ENCODE measurements around the gene ETV6. TPM values are rescaled to one million over a fixed set of nuclear protein-coding genes. Genes with fewer than 3 reads are reported as not detected.

ETV6 gene
- total RNA-seq, 1 experiment from 2014 or later = 17.2 TPM

GRCh38 chr12:11927286-11927935, 277.9 kb downstream of the ETV6 start:
- ChIA-PET POLR2A (interaction anchor here (0.7 kb wide), 1 partner anchor 34 kb away, joined by 3 read pairs; no protein-coding TSS in a partner anchor), CTCF (no interaction called here)
- peak; percentile 60; the same call in 1 of the 2 replicates for ATAC-seq
- Histone ChIP-seq H3K27me3 (ENCODE audit: control insufficient read depth, insufficient read depth, low read length) (no peaks in the 10 kb centered on the region; the same call in 1 of the 2 replicates), H3K4me3 (ENCODE audit: low read depth in 2 of 2, low read length in 2 of 2) (peak overlapping the region in 1 of 2 experiments; percentile 24; a peak in 2 of 4 replicates), H3K9me3 (ENCODE audit: control insufficient read depth, insufficient read depth, low read depth, low read length) (no peaks in the 10 kb centered on the region), H3K4me1 (ENCODE audit: control insufficient read depth, insufficient read depth, low read length) (no peaks in the 10 kb centered on the region), H3K27ac (ENCODE audit: low read length) (no peak overlapping the region), H3K36me3 (ENCODE audit: control insufficient read depth, insufficient read depth, low read length) (no peaks in the 10 kb centered on the region)
- intact Hi-C loops (cut with micrococcal nuclease; ENCODE audit: unreplicated experiment) (no loop called here), in situ Hi-C loops (cut with HindIII; ENCODE audit: low pct_unique_long_range_greater_than_20kb, low sequenced_read_pairs) (no loop called here)
- no peak for DNase-seq (ENCODE audit: low read depth, low spot score)
- BruUV-seq (replicated peaks) = no TSS peak
- no peak for TF ChIP-seq POLR2AphosphoS5 (IDR thresholded peaks at IDR 0.05; ENCODE audit: low read depth, low read length)
- TF ChIP-seq REST (IDR thresholded peaks at IDR 0.05; ENCODE audit: insufficient read depth in 1 of 2, low read depth in 2 of 2, low read length in 1 of 2) = no peak
- no peak for TF ChIP-seq SIN3A (IDR thresholded peaks at IDR 0.05; ENCODE audit: borderline replicate concordance, insufficient read depth, low read depth, low read length)
- no peak for TF ChIP-seq CTCF (IDR thresholded peaks at IDR 0.05)
- no peak for TF ChIP-seq TCF7L2 (IDR thresholded peaks at IDR 0.05; ENCODE audit: low read depth, low read length)

GRCh38 chr12:11929714-11930113, 280.2 kb downstream of the ETV6 start:
- H3K36me3 ChIP-seq (ENCODE audit: control insufficient read depth, insufficient read depth, low read length) = no peaks in the 10 kb centered on the region
- DNase-seq (ENCODE audit: low read depth, low spot score) (no peak), ATAC-seq (no peak)
- H3K27me3 ChIP-seq (ENCODE audit: control insufficient read depth, insufficient read depth, low read length) = no peaks in the 10 kb centered on the region; the same call in 1 of the 2 replicates
- intact Hi-C loops (cut with micrococcal nuclease; ENCODE audit: unreplicated experiment) = no loop called here
- in situ Hi-C loops (cut with HindIII; ENCODE audit: low pct_unique_long_range_greater_than_20kb, low sequenced_read_pairs) = no loop called here
- no peaks in the 10 kb centered on the region for H3K9me3 ChIP-seq (ENCODE audit: control insufficient read depth, insufficient read depth, low read depth, low read length)
- TF ChIP-seq POLR2AphosphoS5 (IDR thresholded peaks at IDR 0.05; ENCODE audit: low read depth, low read length) (no peak), REST (IDR thresholded peaks at IDR 0.05; ENCODE audit: insufficient read depth in 1 of 2, low read depth in 2 of 2, low read length in 1 of 2) (no peak), CTCF (IDR thresholded peaks at IDR 0.05) (no peak), TCF7L2 (IDR thresholded peaks at IDR 0.05; ENCODE audit: low read depth, low read length) (no peak), SIN3A (IDR thresholded peaks at IDR 0.05; ENCODE audit: borderline replicate concordance, insufficient read depth, low read depth, low read length) (no peak)
- H3K27ac ChIP-seq (ENCODE audit: low read length) = no peak overlapping the region
- BruUV-seq (replicated peaks) = no TSS peak
- ChIA-PET CTCF (no interaction called here), POLR2A (no interaction called here)
- H3K4me3 ChIP-seq (ENCODE audit: low read depth in 2 of 2, low read length in 2 of 2) = no peak overlapping the region
- H3K4me1 ChIP-seq (ENCODE audit: control insufficient read depth, insufficient read depth, low read length) = no peaks in the 10 kb centered on the region

Data from Panc1 (cell line).